Activated CD8-positive, alpha-beta T cell treated with anti-CD3 and anti-CD28 coated beads for 36 hours (primary cell): ENCODE measurements around the gene PSRC1. TPM values are rescaled to one million over a fixed set of nuclear protein-coding genes. Genes with fewer than 3 reads are reported as not detected.

Experiments used
- ATAC-seq: fragments of 200-7000 bp; cut with Tn5 transposase; one replicate; pipeline ENCODE4 v1.10.0; 2021; ENCODE audit warnings: mild to moderate bottlenecking, moderate library complexity
- CTCF ChIA-PET: fragments of 350-600 bp; sonication (Branson Sonifier 250); formaldehyde crosslinking; loops from one replicate; lab custom pipeline; 2021; ENCODE audit warnings: antibody characterized with exemption; lab: Charles Lee
- POLR2A ChIA-PET: fragments of 350-600 bp; sonication (Branson Sonifier 250); formaldehyde crosslinking; loops from one replicate; lab custom pipeline; 2021; ENCODE audit warnings: antibody characterized with exemption; lab: Charles Lee
- DNase-seq: peaks from one replicate; pipeline ENCODE4 v3.0.0-alpha.2; 2020
- H3K27ac Mint-ChIP-seq: one replicate; pipeline ENCODE4 v1.8.0; 2021; ENCODE audit warnings: mild to moderate bottlenecking, mixed read lengths
- H3K27me3 Mint-ChIP-seq: one replicate; pipeline ENCODE4 v1.8.0; 2021; ENCODE audit warnings: mixed read lengths
- H3K36me3 Mint-ChIP-seq: one replicate; pipeline ENCODE4 v1.8.0; 2021; ENCODE audit warnings: low read depth, mixed read lengths
- H3K4me1 Mint-ChIP-seq: one replicate; pipeline ENCODE4 v1.8.0; 2021; ENCODE audit warnings: low read depth, mixed read lengths
- H3K4me3 Mint-ChIP-seq: one replicate; pipeline ENCODE4 v1.8.0; 2021; ENCODE audit warnings: mild to moderate bottlenecking, moderate library complexity, mixed read lengths
- H3K9me3 Mint-ChIP-seq: one replicate; pipeline ENCODE4 v1.8.0; 2021; ENCODE audit warnings: mixed read lengths
- intact Hi-C: fragments of 100-400 bp; cut with micrococcal nuclease; formaldehyde crosslinking; loops from one replicate; pipeline ENCODE4 v1.10.0; 2022
- total RNA-seq, 2 experiments: library from RNA; stranded (reverse); gene quantifications; one replicate each; pipeline ENCODE4 v1.2.3, GENCODE V29; 2021
- TF ChIP-seq, protein P1 (sequence below): fragments of 200-600 bp; IDR thresholded peaks from one replicate; pipeline ENCODE4 v1.8.0; 2022; ENCODE audit warnings: antibody characterized with exemption, mild to moderate bottlenecking

The PSRC1 gene
- total RNA-seq, 2 experiments from 2014 or later = 12.9 to 14.0 TPM

DNA sequence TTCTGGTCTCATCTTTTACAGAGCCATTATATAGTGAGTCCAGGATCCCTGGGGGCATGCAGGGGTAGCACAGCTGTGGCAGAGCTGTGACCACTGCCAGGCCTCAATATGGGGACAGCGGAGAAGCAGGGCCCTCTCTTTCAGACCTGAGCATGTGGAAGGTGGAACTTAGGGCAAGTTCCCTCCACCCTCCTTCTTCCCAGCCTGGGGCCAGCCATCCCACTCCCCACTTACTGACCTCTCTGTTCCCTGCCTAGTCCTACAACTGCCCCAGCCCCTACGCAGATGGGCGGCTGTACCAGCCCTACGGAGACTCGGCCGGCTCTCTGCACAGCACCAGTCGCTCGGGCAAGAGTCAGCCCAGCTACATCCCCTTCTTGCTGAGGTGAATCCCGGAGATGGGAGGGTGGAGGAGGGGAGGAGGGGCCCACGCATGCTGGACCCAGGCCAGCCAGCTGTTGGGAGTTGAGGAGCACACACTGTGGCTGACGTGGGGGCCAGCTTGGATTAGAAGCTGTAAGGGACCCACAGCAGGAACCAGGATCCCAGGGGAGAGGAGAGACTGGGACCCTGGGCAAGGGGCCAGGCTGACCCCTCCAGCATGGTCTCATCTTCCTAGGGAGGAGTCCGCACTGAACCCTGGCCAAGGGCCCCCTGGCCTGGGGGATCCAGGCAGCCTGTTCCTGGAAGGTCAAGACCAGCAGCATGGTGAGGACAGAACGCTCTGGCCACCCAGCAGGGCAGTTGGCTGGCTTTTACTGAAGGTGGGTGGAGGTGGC, 10.7 kb downstream of the PSRC1 start:
- ATAC-seq (no peak), DNase-seq (no peak)
- no peak overlapping the region for H3K27ac Mint-ChIP-seq
- no peaks in the 10 kb centered on the region for H3K36me3 Mint-ChIP-seq
- peaks cover 3% of the 10 kb centered on the region for H3K4me1 Mint-ChIP-seq
- H3K4me3 Mint-ChIP-seq = no peak overlapping the region
- H3K27me3 Mint-ChIP-seq = no peaks in the 10 kb centered on the region
- TF ChIP-seq, protein P1, sequence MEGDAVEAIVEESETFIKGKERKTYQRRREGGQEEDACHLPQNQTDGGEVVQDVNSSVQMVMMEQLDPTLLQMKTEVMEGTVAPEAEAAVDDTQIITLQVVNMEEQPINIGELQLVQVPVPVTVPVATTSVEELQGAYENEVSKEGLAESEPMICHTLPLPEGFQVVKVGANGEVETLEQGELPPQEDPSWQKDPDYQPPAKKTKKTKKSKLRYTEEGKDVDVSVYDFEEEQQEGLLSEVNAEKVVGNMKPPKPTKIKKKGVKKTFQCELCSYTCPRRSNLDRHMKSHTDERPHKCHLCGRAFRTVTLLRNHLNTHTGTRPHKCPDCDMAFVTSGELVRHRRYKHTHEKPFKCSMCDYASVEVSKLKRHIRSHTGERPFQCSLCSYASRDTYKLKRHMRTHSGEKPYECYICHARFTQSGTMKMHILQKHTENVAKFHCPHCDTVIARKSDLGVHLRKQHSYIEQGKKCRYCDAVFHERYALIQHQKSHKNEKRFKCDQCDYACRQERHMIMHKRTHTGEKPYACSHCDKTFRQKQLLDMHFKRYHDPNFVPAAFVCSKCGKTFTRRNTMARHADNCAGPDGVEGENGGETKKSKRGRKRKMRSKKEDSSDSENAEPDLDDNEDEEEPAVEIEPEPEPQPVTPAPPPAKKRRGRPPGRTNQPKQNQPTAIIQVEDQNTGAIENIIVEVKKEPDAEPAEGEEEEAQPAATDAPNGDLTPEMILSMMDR = no peak
- no peaks in the 10 kb centered on the region for H3K9me3 Mint-ChIP-seq
- intact Hi-C loops = no loop called here
- POLR2A ChIA-PET = interaction anchor here (1.0 kb wide), 1 partner anchor 11 kb away, joined by 3 read pairs; no protein-coding TSS in a partner anchor
- CTCF ChIA-PET = no interaction called here

DNA sequence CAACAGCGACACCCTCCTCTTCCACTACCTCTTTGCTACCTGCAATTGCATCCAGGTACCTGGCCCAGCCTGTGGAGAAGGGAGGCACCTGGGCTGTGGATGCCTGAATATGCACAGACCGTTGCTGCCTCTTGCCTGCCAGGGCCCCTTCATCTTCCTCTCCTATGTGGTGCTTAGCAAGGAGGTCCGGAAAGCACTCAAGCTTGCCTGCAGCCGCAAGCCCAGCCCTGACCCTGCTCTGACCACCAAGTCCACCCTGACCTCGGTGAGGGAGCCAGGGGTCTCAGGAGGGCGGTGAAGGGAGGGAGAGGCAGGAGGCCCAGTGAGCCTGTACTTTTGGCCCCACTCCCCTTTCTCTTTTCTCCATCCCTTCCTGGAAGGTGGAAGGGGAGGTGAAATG, 11.5 kb downstream of the PSRC1 start:
- H3K4me3 Mint-ChIP-seq = no peak overlapping the region
- DNase-seq = no peak
- TF ChIP-seq, protein P1 = no peak
- no peaks in the 10 kb centered on the region for H3K27me3 Mint-ChIP-seq
- H3K4me1 Mint-ChIP-seq = no peaks in the 10 kb centered on the region
- intact Hi-C loops = no loop called here
- CTCF ChIA-PET = no interaction called here
- H3K27ac Mint-ChIP-seq = no peak overlapping the region
- H3K36me3 Mint-ChIP-seq = no peaks in the 10 kb centered on the region
- POLR2A ChIA-PET = no interaction called here
- no peak for ATAC-seq
- H3K9me3 Mint-ChIP-seq = no peaks in the 10 kb centered on the region

DNA sequence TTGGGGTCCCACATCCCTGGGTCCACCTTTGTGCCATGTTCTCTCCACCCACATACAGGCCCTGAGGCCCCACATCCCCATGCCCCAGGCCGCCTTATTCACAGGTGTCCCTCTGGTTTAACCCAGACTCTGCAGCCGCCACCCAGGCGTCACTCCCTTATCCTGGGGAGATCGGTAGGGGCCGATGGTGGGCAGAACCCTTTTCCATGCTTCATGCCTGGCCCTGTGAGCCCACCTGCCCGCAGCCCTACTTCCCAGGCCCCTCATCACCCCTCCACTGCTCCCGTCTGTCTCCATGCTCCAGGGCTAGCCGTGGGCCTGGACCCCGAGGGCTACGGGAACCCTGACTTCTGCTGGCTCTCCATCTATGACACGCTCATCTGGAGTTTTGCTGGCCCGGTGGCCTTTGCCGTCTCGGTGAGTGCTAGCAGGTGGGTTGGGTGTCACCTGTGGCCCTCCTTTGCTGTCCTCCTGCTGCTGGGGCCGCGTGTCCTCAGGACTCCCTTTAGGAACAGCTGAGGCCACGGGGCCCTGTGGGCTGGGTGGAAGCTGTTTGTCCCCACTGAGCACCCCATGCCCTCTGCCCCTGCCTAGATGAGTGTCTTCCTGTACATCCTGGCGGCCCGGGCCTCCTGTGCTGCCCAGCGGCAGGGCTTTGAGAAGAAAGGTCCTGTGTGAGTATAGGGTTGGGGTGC, 12.2 kb downstream of the PSRC1 start:
- H3K4me3 Mint-ChIP-seq = no peak overlapping the region
- H3K36me3 Mint-ChIP-seq = no peaks in the 10 kb centered on the region
- CTCF ChIA-PET = no interaction called here
- no peak for ATAC-seq
- H3K4me1 Mint-ChIP-seq = no peaks in the 10 kb centered on the region
- H3K27me3 Mint-ChIP-seq = no peaks in the 10 kb centered on the region
- H3K27ac Mint-ChIP-seq = no peak overlapping the region
- H3K9me3 Mint-ChIP-seq = no peaks in the 10 kb centered on the region
- intact Hi-C loops = no loop called here
- TF ChIP-seq, protein P1 = no peak
- DNase-seq = no peak
- POLR2A ChIA-PET = no interaction called here

DNA sequence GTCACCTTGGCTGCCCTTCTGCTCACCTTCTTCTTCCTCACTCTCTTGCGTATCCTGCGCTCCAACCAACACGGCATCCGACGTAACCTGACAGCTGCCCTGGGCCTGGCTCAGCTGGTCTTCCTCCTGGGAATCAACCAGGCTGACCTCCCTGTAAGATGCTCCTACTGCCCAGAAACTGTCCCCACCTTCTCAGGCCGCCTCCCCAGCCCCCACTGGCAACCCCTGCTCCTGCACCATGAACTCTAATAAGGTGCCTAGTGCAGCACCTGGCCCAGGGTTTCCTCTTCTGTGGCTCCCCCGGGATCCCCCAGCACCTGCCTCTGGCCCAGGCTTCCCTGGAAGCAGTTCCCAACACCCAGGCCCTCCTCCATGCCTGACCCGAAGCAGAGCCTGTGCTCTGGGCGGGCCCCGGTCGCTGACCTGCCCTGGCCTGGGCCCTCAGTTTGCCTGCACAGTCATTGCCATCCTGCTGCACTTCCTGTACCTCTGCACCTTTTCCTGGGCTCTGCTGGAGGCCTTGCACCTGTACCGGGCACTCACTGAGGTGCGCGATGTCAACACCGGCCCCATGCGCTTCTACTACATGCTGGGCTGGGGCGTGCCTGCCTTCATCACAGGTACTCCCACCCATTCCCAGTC, 12.8 kb downstream of the PSRC1 start:
- TF ChIP-seq, protein P1 = no peak
- H3K27me3 Mint-ChIP-seq = no peaks in the 10 kb centered on the region
- no peaks in the 10 kb centered on the region for H3K4me1 Mint-ChIP-seq
- intact Hi-C loops = no loop called here
- ChIA-PET CTCF (interaction anchor here (2.5 kb wide), 1 partner anchor 129 kb away, joined by 11 read pairs; the partner anchor contains the start of gene SORT1), POLR2A (no interaction called here)
- no peak overlapping the region for H3K4me3 Mint-ChIP-seq
- DNase-seq (no peak), ATAC-seq (no peak)
- no peaks in the 10 kb centered on the region for H3K9me3 Mint-ChIP-seq
- H3K36me3 Mint-ChIP-seq = no peaks in the 10 kb centered on the region
- no peak overlapping the region for H3K27ac Mint-ChIP-seq
